ENCODE data around the gene GBX2. TPM values are rescaled to one million over a fixed set of nuclear protein-coding genes. Genes with fewer than 3 reads are reported as not detected.

The GBX2 gene
- total RNA-seq, 1 donor from 2014 or later: 1.8 TPM

DNA sequence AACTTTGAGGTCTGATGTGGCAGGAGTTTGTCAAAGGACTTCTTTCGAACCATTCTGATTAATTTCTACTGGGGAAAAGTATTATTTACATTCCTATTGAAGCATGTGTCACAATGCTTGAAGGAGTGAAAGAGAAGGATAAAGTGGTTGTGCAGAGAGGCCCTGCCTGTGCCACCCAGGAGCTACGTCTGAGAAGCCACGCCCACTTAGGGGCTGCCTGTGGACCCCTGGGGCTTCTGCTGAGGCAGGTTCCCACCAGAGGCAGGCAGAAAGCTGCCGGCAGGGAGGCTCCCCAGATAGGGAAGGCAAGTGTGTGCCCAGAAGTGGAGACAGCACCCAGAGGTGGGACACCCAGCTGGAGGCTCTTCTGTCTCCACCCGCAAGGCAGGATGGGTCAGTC lies 47.4 kb downstream of the GBX2 start:
- Histone ChIP-seq H3K9me3 (ENCODE audit: insufficient read depth, low read depth, low read length) (no peaks in the 10 kb centered on the region), H3K4me3 (ENCODE audit: insufficient read depth, low read depth, low read length) (no peak overlapping the region), H3K4me2 (ENCODE audit: low read length) (no peak overlapping the region), H3K79me2 (ENCODE audit: insufficient read depth, low read length) (no peaks in the 10 kb centered on the region), H3K27me3 (ENCODE audit: insufficient read depth, low read length) (no peaks in the 10 kb centered on the region), H3K9ac (ENCODE audit: low read length) (no peak overlapping the region), H3K4me1 (ENCODE audit: insufficient read depth, low read length) (no peaks in the 10 kb centered on the region), H4K20me1 (ENCODE audit: insufficient read depth, low read length) (no peaks in the 10 kb centered on the region), H3K36me3 (ENCODE audit: insufficient read depth, low read length) (no peaks in the 10 kb centered on the region), H2AFZ (ENCODE audit: low read depth, low read length) (no peak overlapping the region), H3K27ac (ENCODE audit: low read depth, low read length) (no peak overlapping the region)
- TF ChIP-seq EZH2 (IDR thresholded peaks at IDR 0.05; ENCODE audit: insufficient read depth, low read length): no peak
- Mint-ChIP-seq H3K27ac (ENCODE audit: unreplicated experiment) (no peak overlapping the region), H3K9me3 (ENCODE audit: unreplicated experiment) (no peaks in the 10 kb centered on the region), H3K36me3 (ENCODE audit: low read depth, unreplicated experiment) (peaks cover 13% of the 10 kb centered on the region), H3K27me3 (ENCODE audit: low read depth, unreplicated experiment) (peaks cover 1% of the 10 kb centered on the region), H3K4me3 (ENCODE audit: unreplicated experiment) (no peak overlapping the region), H3K4me1 (ENCODE audit: low read depth, unreplicated experiment) (no peaks in the 10 kb centered on the region)
- DNase-seq (ENCODE audit: low read depth): no peak
- no peak for FAIRE-seq

DNA sequence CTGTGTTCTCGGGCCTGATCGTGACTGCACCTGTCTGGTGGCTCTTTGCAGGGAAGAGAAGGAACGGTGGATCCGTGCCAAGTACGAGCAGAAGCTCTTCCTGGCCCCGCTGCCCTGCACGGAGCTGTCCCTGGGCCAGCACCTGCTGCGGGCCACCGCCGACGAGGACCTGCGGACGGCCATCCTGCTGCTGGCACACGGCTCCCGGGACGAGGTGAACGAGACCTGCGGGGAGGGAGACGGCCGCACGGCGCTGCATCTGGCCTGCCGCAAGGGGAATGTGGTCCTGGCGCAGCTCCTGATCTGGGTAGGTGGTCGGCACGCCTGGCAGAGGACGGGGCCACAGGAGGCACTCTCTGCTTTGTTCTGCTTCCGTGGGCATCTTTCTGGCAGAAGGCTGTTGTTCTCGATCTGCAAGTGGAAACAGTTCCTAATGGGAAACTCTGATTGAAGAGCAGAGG lies 48.0 kb downstream of the GBX2 start:
- Mint-ChIP-seq H3K27ac (ENCODE audit: unreplicated experiment) (no peak overlapping the region), H3K4me3 (ENCODE audit: unreplicated experiment) (no peak overlapping the region), H3K27me3 (ENCODE audit: low read depth, unreplicated experiment) (peaks cover 1% of the 10 kb centered on the region), H3K9me3 (ENCODE audit: unreplicated experiment) (no peaks in the 10 kb centered on the region), H3K36me3 (ENCODE audit: low read depth, unreplicated experiment) (peaks cover 10% of the 10 kb centered on the region), H3K4me1 (ENCODE audit: low read depth, unreplicated experiment) (no peaks in the 10 kb centered on the region)
- Histone ChIP-seq H3K79me2 (ENCODE audit: insufficient read depth, low read length) (no peaks in the 10 kb centered on the region), H3K9ac (ENCODE audit: low read length) (no peak overlapping the region), H3K4me3 (ENCODE audit: insufficient read depth, low read depth, low read length) (no peak overlapping the region), H4K20me1 (ENCODE audit: insufficient read depth, low read length) (no peaks in the 10 kb centered on the region), H3K36me3 (ENCODE audit: insufficient read depth, low read length) (no peaks in the 10 kb centered on the region), H2AFZ (ENCODE audit: low read depth, low read length) (no peak overlapping the region), H3K9me3 (ENCODE audit: insufficient read depth, low read depth, low read length) (no peaks in the 10 kb centered on the region), H3K27ac (ENCODE audit: low read depth, low read length) (no peak overlapping the region), H3K4me1 (ENCODE audit: insufficient read depth, low read length) (no peaks in the 10 kb centered on the region), H3K4me2 (ENCODE audit: low read length) (no peak overlapping the region), H3K27me3 (ENCODE audit: insufficient read depth, low read length) (no peaks in the 10 kb centered on the region)
- no peak for FAIRE-seq
- no peak for DNase-seq (ENCODE audit: low read depth)
- TF ChIP-seq, protein P1, sequence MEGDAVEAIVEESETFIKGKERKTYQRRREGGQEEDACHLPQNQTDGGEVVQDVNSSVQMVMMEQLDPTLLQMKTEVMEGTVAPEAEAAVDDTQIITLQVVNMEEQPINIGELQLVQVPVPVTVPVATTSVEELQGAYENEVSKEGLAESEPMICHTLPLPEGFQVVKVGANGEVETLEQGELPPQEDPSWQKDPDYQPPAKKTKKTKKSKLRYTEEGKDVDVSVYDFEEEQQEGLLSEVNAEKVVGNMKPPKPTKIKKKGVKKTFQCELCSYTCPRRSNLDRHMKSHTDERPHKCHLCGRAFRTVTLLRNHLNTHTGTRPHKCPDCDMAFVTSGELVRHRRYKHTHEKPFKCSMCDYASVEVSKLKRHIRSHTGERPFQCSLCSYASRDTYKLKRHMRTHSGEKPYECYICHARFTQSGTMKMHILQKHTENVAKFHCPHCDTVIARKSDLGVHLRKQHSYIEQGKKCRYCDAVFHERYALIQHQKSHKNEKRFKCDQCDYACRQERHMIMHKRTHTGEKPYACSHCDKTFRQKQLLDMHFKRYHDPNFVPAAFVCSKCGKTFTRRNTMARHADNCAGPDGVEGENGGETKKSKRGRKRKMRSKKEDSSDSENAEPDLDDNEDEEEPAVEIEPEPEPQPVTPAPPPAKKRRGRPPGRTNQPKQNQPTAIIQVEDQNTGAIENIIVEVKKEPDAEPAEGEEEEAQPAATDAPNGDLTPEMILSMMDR (IDR thresholded peaks at IDR 0.05; ENCODE audit: insufficient read depth, low read depth, low read length): no peak
- no peak for TF ChIP-seq EZH2 (IDR thresholded peaks at IDR 0.05; ENCODE audit: insufficient read depth, low read length)

DNA sequence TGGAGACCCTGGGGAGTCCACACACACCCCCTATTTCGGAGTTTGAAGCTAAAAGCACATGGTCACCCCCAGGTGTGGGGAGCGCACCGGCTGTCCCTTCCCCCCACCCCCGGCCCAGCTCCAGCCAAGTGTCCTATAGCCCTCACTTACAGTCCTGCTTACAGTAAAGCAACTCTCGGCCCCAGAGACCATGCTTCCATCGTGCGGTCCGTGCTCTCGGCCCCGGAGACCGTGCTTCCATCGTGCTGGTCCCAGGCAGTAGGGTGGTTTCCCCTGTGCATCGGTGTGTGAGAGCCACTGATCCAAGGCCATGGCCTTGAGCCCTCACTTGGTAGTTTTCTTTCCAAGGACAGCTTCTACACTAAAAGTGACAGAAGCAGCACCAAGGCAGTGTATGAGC lies 48.7 kb downstream of the GBX2 start:
- Mint-ChIP-seq H3K4me3 (ENCODE audit: unreplicated experiment) (no peak overlapping the region), H3K4me1 (ENCODE audit: low read depth, unreplicated experiment) (no peaks in the 10 kb centered on the region), H3K9me3 (ENCODE audit: unreplicated experiment) (no peaks in the 10 kb centered on the region), H3K27ac (ENCODE audit: unreplicated experiment) (no peak overlapping the region), H3K36me3 (ENCODE audit: low read depth, unreplicated experiment) (peaks cover 10% of the 10 kb centered on the region), H3K27me3 (ENCODE audit: low read depth, unreplicated experiment) (peaks cover 1% of the 10 kb centered on the region)
- Histone ChIP-seq H3K4me1 (ENCODE audit: insufficient read depth, low read length) (no peaks in the 10 kb centered on the region), H3K27me3 (ENCODE audit: insufficient read depth, low read length) (no peaks in the 10 kb centered on the region), H3K27ac (ENCODE audit: low read depth, low read length) (no peak overlapping the region), H3K79me2 (ENCODE audit: insufficient read depth, low read length) (no peaks in the 10 kb centered on the region), H3K9ac (ENCODE audit: low read length) (no peak overlapping the region), H3K4me2 (ENCODE audit: low read length) (no peak overlapping the region), H2AFZ (ENCODE audit: low read depth, low read length) (no peak overlapping the region), H3K9me3 (ENCODE audit: insufficient read depth, low read depth, low read length) (no peaks in the 10 kb centered on the region), H4K20me1 (ENCODE audit: insufficient read depth, low read length) (no peaks in the 10 kb centered on the region), H3K4me3 (ENCODE audit: insufficient read depth, low read depth, low read length) (no peak overlapping the region), H3K36me3 (ENCODE audit: insufficient read depth, low read length) (no peaks in the 10 kb centered on the region)
- FAIRE-seq (no peak), DNase-seq (ENCODE audit: low read depth) (no peak)
- TF ChIP-seq, protein P1 (IDR thresholded peaks at IDR 0.05; ENCODE audit: insufficient read depth, low read depth, low read length): no peak
